Measurements from ENCODE around the gene MNAT1. TPM values are rescaled to one million over a fixed set of nuclear protein-coding genes. Genes with fewer than 3 reads are reported as not detected.

MNAT1 gene
- total and polyA plus RNA-seq, 9 of the 15 experiments (the other 6 are each of a cell fraction or from before 2014, with no cell fraction given): 37.8 to 83.3 (median 60.4) TPM

- TF ChIP-seq XRCC3 (IDR thresholded peaks at IDR 0.05) (no peak), NCOR1 (IDR thresholded peaks at IDR 0.05) (peak; percentile 94), ETV6 (IDR thresholded peaks at IDR 0.05; ENCODE audit: borderline replicate concordance in 1 of 2, low read depth in 2 of 2, low read length in 1 of 2) (no peak), ETV6 (CRISPR knock-in tag; IDR thresholded peaks at IDR 0.05; ENCODE audit: borderline replicate concordance) (no peak), SRSF9 (IDR thresholded peaks at IDR 0.05; ENCODE audit: borderline replicate concordance, low read depth, low read length) (no peak), POLR2H (tag; IDR thresholded peaks at IDR 0.05; ENCODE audit: low read depth) (no peak), BACH1 (tag; IDR thresholded peaks at IDR 0.05) (no peak), LARP7 (IDR thresholded peaks at IDR 0.05) (no peak), ZNF717 (CRISPR knock-in tag; IDR thresholded peaks at IDR 0.05) (no peak), TCF15 (CRISPR knock-in tag; IDR thresholded peaks at IDR 0.05) (no peak), CEBPG (CRISPR knock-in tag; IDR thresholded peaks at IDR 0.05) (no peak), CEBPG (tag; conservative IDR thresholded peaks at IDR 0.05 in 1 of 2, IDR thresholded peaks at IDR 0.05 in 1 of 2) (no peak), ZNF212 (CRISPR knock-in tag; IDR thresholded peaks at IDR 0.05) (no peak), TFE3 (CRISPR knock-in tag; IDR thresholded peaks at IDR 0.05) (no peak), ZC3H8 (IDR thresholded peaks at IDR 0.05) (no peak), CCAR2 (IDR thresholded peaks at IDR 0.05; ENCODE audit: low read depth, low read length) (no peak), ELF4 (CRISPR knock-in tag; IDR thresholded peaks at IDR 0.05) (no peak), ZNF695 (CRISPR knock-in tag; IDR thresholded peaks at IDR 0.05) (no peak), ZNF41 (CRISPR knock-in tag; conservative IDR thresholded peaks at IDR 0.05) (no peak), ZFP91 (CRISPR knock-in tag; IDR thresholded peaks at IDR 0.05) (no peak), JUNB (CRISPR knock-in tag; conservative IDR thresholded peaks at IDR 0.05) (no peak), BRD9 (IDR thresholded peaks at IDR 0.05; ENCODE audit: low read depth, partially characterized antibody) (no peak), HNRNPH1 (optimal IDR thresholded peaks at IDR 0.05; ENCODE audit: low read depth, low read length) (no peak)
Measured at GRCh38 chr14:60989599-60989998, 255.0 kb downstream of the MNAT1 start (continued).

Data from K562 (cell line).